Activated CD4-positive, alpha-beta memory T cell treated with anti-CD3 and anti-CD28 coated beads for 36 hours (primary cell): ENCODE results near the gene BTRC. TPM values are rescaled to one million over a fixed set of nuclear protein-coding genes. Genes with fewer than 3 reads are reported as not detected.
"Not testable (repeated sequence)": the region's sequence is repeated elsewhere in the genome, so short reads cannot be mapped to it uniquely, and the experiment has no call there.

Experiments used
- CTCF ChIA-PET: fragments of 350-600 bp; sonication (Branson Sonifier 250); formaldehyde crosslinking; loops from one replicate; lab custom pipeline; 2021; ENCODE audit warnings: antibody characterized with exemption, inconsistent platforms; lab: Charles Lee
- POLR2A ChIA-PET: fragments of 350-600 bp; sonication (Branson Sonifier 250); formaldehyde crosslinking; loops from one replicate; lab custom pipeline; 2021; ENCODE audit warnings: antibody characterized with exemption; lab: Charles Lee
- DNase-seq: peaks from one replicate; pipeline ENCODE4 v3.0.0-alpha.2; 2020
- H3K27ac Mint-ChIP-seq: one replicate; pipeline ENCODE4 v1.8.0; 2021; ENCODE audit warnings: mixed read lengths
- H3K27me3 Mint-ChIP-seq: one replicate; pipeline ENCODE4 v1.8.0; 2021; ENCODE audit warnings: mixed read lengths
- H3K36me3 Mint-ChIP-seq: one replicate; pipeline ENCODE4 v1.8.0; 2021; ENCODE audit warnings: mixed read lengths
- H3K4me1 Mint-ChIP-seq: one replicate; pipeline ENCODE4 v1.8.0; 2021; ENCODE audit warnings: low read depth, mixed read lengths
- H3K4me3 Mint-ChIP-seq: one replicate; pipeline ENCODE4 v1.8.0; 2021; ENCODE audit warnings: mild to moderate bottlenecking, mixed read lengths
- H3K9me3 Mint-ChIP-seq: one replicate; pipeline ENCODE4 v1.8.0; 2021; ENCODE audit warnings: mixed read lengths
- intact Hi-C: fragments of 100-400 bp; cut with micrococcal nuclease; formaldehyde crosslinking; loops from one replicate; pipeline ENCODE4 v1.15.1; 2023
- total RNA-seq, 2 experiments: library from RNA; stranded (reverse); gene quantifications; one replicate each; pipeline ENCODE4 v1.2.3, GENCODE V29; 2021

BTRC gene
- total RNA-seq, 2 experiments from 2014 or later = 18.2 to 18.6 TPM

- no peaks in the 10 kb centered on the region for H3K9me3 Mint-ChIP-seq
- POLR2A ChIA-PET = interaction anchor here (1.0 to 1.6 kb wide), 3 partner anchors 13 to 451 kb away, joined by 3 to 6 read pairs (median 3); no protein-coding TSS in a partner anchor
- peaks cover 18% of the 10 kb centered on the region for H3K4me1 Mint-ChIP-seq
- H3K36me3 Mint-ChIP-seq = peaks cover 4% of the 10 kb centered on the region
- CTCF ChIA-PET = interaction anchor here (0.7 to 2.1 kb wide), 6 partner anchors 12 to 203 kb away, joined by 3 to 5 read pairs (median 4); no protein-coding TSS in a partner anchor
- H3K4me3 Mint-ChIP-seq = no peak overlapping the region
- H3K27me3 Mint-ChIP-seq = no peaks in the 10 kb centered on the region
- peak; percentile 20 for DNase-seq
- peak overlapping the region; percentile 50 for H3K27ac Mint-ChIP-seq
- intact Hi-C loops = loop anchor here (1.0 kb wide), 2 partner anchors 12 to 14 kb away; partner anchors contain the start of gene BTRC
Observed at GRCh38 chr10:101367569-101368453, 13.8 kb downstream of the BTRC start.

GRCh38 chr10:101373063-101373462 lies 19.1 kb downstream of the BTRC start:
- H3K27me3 Mint-ChIP-seq = no peaks in the 10 kb centered on the region
- peaks cover 6% of the 10 kb centered on the region for H3K36me3 Mint-ChIP-seq
- H3K4me3 Mint-ChIP-seq = no peak overlapping the region
- peaks cover 2% of the 10 kb centered on the region for H3K9me3 Mint-ChIP-seq
- H3K4me1 Mint-ChIP-seq = peaks cover 16% of the 10 kb centered on the region
- no peak for DNase-seq
- H3K27ac Mint-ChIP-seq = no peak overlapping the region
- ChIA-PET CTCF (interaction anchor here (1.0 kb wide), 1 partner anchor 15 kb away, joined by 3 read pairs; no protein-coding TSS in a partner anchor), POLR2A (interaction anchor here (1.0 to 1.2 kb wide), 2 partner anchors 16 to 20 kb away, joined by 4 read pairs; no protein-coding TSS in a partner anchor)
- intact Hi-C loops = no loop called here

GRCh38 chr10:101373993-101374392 lies 20.0 kb downstream of the BTRC start:
- H3K9me3 Mint-ChIP-seq, intact Hi-C loops, H3K27ac Mint-ChIP-seq, H3K36me3 Mint-ChIP-seq, H3K4me3 Mint-ChIP-seq, CTCF ChIA-PET, DNase-seq, H3K27me3 Mint-ChIP-seq: not testable (repeated sequence)
- POLR2A ChIA-PET = interaction anchor here (1.2 kb wide), 1 partner anchor 19 kb away, joined by 4 read pairs; no protein-coding TSS in a partner anchor
- H3K4me1 Mint-ChIP-seq = peaks cover 14% of the 10 kb centered on the region

GRCh38 chr10:101375076-101375475 lies 21.1 kb downstream of the BTRC start:
- ChIA-PET CTCF (no interaction called here), POLR2A (no interaction called here)
- Mint-ChIP-seq H3K27me3 (no peaks in the 10 kb centered on the region), H3K4me1 (peaks cover 17% of the 10 kb centered on the region), H3K36me3 (peaks cover 4% of the 10 kb centered on the region), H3K9me3 (peaks cover 2% of the 10 kb centered on the region), H3K27ac (no peak overlapping the region), H3K4me3 (no peak overlapping the region)
- intact Hi-C loops = no loop called here
- no peak for DNase-seq

- DNase-seq = no peak
- peaks cover 33% of the 10 kb centered on the region for H3K4me1 Mint-ChIP-seq
- peaks cover 2% of the 10 kb centered on the region for H3K36me3 Mint-ChIP-seq
- ChIA-PET POLR2A (interaction anchor here (1.1 kb wide), 1 partner anchor 12 kb away, joined by 3 read pairs; no protein-coding TSS in a partner anchor), CTCF (interaction anchor here (0.6 to 1.7 kb wide), 8 partner anchors 8 to 599 kb away, joined by 3 to 4 read pairs (median 3); no protein-coding TSS in a partner anchor)
- intact Hi-C loops = loop anchor here (1.0 kb wide), 2 partner anchors 13 to 26 kb away; partner anchors contain the start of gene BTRC
- H3K9me3 Mint-ChIP-seq = no peaks in the 10 kb centered on the region
- H3K27me3 Mint-ChIP-seq = no peaks in the 10 kb centered on the region
- H3K27ac Mint-ChIP-seq = no peak overlapping the region
- H3K4me3 Mint-ChIP-seq = no peak overlapping the region
Observed at GRCh38 chr10:101379663-101380352, 25.8 kb downstream of the BTRC start.

- Mint-ChIP-seq H3K9me3 (no peaks in the 10 kb centered on the region), H3K27me3 (no peaks in the 10 kb centered on the region), H3K4me3 (no peak overlapping the region), H3K27ac (no peak overlapping the region), H3K36me3 (peaks cover 2% of the 10 kb centered on the region), H3K4me1 (peaks cover 27% of the 10 kb centered on the region)
- ChIA-PET CTCF (interaction anchor here (0.9 to 1.7 kb wide), 6 partner anchors 9 to 73 kb away, joined by 3 to 4 read pairs (median 4); no protein-coding TSS in a partner anchor), POLR2A (interaction anchor here (1.1 kb wide), 1 partner anchor 13 kb away, joined by 3 read pairs; no protein-coding TSS in a partner anchor)
- DNase-seq = no peak
- intact Hi-C loops = loop anchor here (1.0 kb wide), 2 partner anchors 13 to 26 kb away; partner anchors contain the start of gene BTRC
Observed at GRCh38 chr10:101380353-101381017, 26.5 kb downstream of the BTRC start.

GRCh38 chr10:101385866-101386658 lies 32.1 kb downstream of the BTRC start:
- H3K4me1 Mint-ChIP-seq = peaks cover 8% of the 10 kb centered on the region
- H3K9me3 Mint-ChIP-seq = no peaks in the 10 kb centered on the region
- no peak overlapping the region for H3K4me3 Mint-ChIP-seq
- no peak overlapping the region for H3K27ac Mint-ChIP-seq
- intact Hi-C loops = no loop called here
- H3K27me3 Mint-ChIP-seq = no peaks in the 10 kb centered on the region
- no peaks in the 10 kb centered on the region for H3K36me3 Mint-ChIP-seq
- DNase-seq = no peak
- POLR2A ChIA-PET = no interaction called here
- CTCF ChIA-PET = interaction anchor here (0.7 kb wide), 1 partner anchor 14 kb away, joined by 3 read pairs; no protein-coding TSS in a partner anchor

- POLR2A ChIA-PET = no interaction called here
- H3K4me1 Mint-ChIP-seq = peaks cover 3% of the 10 kb centered on the region
- no peaks in the 10 kb centered on the region for H3K36me3 Mint-ChIP-seq
- H3K27me3 Mint-ChIP-seq = no peaks in the 10 kb centered on the region
- no peak overlapping the region for H3K27ac Mint-ChIP-seq
- no peaks in the 10 kb centered on the region for H3K9me3 Mint-ChIP-seq
- intact Hi-C loops = no loop called here
- no peak for DNase-seq
- CTCF ChIA-PET = no interaction called here
- no peak overlapping the region for H3K4me3 Mint-ChIP-seq
Observed at GRCh38 chr10:101386659-101387259, 32.8 kb downstream of the BTRC start.

- Mint-ChIP-seq H3K9me3 (no peaks in the 10 kb centered on the region), H3K36me3 (no peaks in the 10 kb centered on the region), H3K4me3 (no peak overlapping the region), H3K27ac (no peak overlapping the region), H3K4me1 (no peaks in the 10 kb centered on the region), H3K27me3 (no peaks in the 10 kb centered on the region)
- POLR2A ChIA-PET = interaction anchor here (1.0 kb wide), 1 partner anchor 16 kb away, joined by 4 read pairs; no protein-coding TSS in a partner anchor
- CTCF ChIA-PET = interaction anchor here (1.2 kb wide), 1 partner anchor 16 kb away, joined by 3 read pairs; no protein-coding TSS in a partner anchor
- intact Hi-C loops = no loop called here
- DNase-seq = no peak
Observed at GRCh38 chr10:101388676-101389276, 34.8 kb downstream of the BTRC start.

GRCh38 chr10:101389532-101389931 lies 35.6 kb downstream of the BTRC start:
- CTCF ChIA-PET, H3K36me3 Mint-ChIP-seq: not testable (repeated sequence)

More at GRCh38 chr10:101389532-101389931, 35.6 kb downstream of the BTRC start:
- intact Hi-C loops, H3K4me3 Mint-ChIP-seq, H3K27me3 Mint-ChIP-seq, DNase-seq, H3K4me1 Mint-ChIP-seq, H3K27ac Mint-ChIP-seq, H3K9me3 Mint-ChIP-seq: not testable (repeated sequence)
- POLR2A ChIA-PET = interaction anchor here (1.0 kb wide), 1 partner anchor 17 kb away, joined by 4 read pairs; no protein-coding TSS in a partner anchor
